AG09319 (cell line): ENCODE data around the gene IKZF3.

Source experiments
- DNase-seq: peaks from one replicate; pipeline ENCODE4 v3.0.0-alpha.2; 2010; ENCODE audit warnings: low read depth; ENCODE audit errors: extremely low read depth
- TF ChIP-seq, protein P1 (sequence below): IDR thresholded peaks from 2 replicates; pipeline ENCODE4 v1.5.1; 2011; ENCODE audit warnings: low read depth, mild to moderate bottlenecking, inconsistent platforms, low read length, moderate library complexity

Gene IKZF3

DNA sequence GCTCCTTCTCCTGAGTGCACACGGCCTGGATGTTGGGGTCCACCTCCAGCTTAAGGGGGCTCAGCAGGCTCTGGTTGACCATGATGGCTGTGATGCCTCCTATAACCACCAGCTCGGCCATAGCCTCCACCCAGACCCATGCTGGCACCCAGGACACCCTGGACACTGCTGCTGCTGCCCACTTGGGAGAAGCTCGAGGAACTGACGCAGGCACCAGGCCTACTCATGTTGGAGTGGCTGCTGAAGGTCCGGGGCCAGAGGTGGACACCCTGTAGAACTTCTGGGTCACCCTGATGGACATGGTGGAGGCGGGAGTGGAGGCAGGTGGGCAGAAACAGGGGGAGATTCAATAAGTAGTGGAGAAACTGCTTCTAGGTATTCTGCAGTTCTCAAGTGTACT lies 28.0 kb downstream of the IKZF3 start:
- no peak for DNase-seq
- TF ChIP-seq, protein P1, sequence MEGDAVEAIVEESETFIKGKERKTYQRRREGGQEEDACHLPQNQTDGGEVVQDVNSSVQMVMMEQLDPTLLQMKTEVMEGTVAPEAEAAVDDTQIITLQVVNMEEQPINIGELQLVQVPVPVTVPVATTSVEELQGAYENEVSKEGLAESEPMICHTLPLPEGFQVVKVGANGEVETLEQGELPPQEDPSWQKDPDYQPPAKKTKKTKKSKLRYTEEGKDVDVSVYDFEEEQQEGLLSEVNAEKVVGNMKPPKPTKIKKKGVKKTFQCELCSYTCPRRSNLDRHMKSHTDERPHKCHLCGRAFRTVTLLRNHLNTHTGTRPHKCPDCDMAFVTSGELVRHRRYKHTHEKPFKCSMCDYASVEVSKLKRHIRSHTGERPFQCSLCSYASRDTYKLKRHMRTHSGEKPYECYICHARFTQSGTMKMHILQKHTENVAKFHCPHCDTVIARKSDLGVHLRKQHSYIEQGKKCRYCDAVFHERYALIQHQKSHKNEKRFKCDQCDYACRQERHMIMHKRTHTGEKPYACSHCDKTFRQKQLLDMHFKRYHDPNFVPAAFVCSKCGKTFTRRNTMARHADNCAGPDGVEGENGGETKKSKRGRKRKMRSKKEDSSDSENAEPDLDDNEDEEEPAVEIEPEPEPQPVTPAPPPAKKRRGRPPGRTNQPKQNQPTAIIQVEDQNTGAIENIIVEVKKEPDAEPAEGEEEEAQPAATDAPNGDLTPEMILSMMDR = no peak

DNA sequence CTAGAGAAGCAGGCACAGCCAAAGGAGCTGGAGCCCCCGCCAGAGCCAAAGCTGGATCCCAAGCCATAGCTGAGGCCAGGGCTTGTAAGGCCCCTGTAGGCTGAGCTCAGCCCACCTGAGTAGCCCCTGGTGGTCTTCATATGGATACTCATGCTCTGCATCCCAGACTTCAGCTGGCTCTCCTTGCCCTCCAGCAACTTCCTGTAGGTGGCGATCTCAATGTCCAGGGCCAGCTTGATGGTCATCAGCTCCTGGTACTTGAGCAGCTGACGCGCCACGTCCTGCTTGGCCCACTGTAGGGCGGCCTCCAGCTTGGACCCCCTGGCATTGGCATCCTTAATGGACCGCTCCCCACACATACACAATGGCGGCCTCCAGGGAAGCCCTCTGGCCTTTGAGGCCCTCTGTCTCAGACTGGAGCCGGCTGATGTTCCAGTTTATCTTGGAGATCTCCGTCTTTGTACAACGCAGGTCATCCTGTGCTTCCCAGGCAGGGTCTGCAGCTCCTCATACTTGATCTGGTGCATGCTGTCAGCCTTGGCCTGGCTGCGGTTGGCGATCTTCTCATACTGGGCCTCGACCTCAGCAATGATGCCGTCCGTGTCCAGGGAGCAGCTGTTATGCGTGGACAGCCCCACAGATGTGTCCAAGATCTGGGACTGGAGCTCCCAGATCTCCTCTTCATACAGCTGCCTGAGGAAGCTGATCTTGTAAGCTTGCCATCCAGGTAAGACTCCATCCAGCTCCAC lies 28.9 kb downstream of the IKZF3 start:
- no peak for DNase-seq
- TF ChIP-seq, protein P1 = no peak

DNA sequence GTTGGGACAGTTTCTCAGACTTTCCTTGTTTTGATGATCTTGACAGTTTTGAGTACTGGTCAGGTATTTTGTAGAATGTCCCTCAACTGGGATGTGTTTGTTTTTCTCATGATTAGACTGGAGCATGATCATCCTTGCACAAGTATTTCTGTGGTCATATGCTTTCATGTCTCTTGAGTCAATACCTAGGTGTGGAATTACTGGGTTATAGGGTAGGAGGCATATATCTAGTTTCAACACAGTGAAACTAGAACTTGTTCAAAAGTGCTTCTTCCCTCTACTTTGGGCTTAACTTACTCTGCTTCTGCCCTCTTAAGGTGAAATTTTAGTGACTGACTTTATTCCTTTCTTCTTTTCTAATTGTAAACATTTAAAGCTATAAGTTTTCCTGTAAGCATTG lies 30.1 kb downstream of the IKZF3 start:
- DNase-seq = no peak
- TF ChIP-seq, protein P1 = no peak

DNA sequence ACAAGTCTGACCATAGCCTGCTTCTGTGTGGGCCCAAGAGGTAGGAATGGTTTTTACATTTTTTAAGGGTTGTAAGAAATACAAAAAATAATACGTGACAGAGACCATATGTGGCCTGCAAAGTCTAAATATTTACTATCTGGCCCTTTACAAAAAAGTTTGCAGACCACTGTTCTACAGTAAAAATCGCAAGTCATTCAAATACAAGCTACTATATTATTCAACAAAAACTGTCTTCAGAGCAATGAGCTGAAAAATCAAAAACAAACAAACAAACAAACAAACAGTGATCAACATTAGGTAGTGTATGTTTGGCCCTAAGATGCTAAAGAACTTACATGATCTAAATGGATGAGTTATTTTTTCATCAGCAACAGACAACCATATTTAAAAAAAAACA lies 32.5 kb downstream of the IKZF3 start:
- TF ChIP-seq, protein P1 = no peak
- no peak for DNase-seq

DNA sequence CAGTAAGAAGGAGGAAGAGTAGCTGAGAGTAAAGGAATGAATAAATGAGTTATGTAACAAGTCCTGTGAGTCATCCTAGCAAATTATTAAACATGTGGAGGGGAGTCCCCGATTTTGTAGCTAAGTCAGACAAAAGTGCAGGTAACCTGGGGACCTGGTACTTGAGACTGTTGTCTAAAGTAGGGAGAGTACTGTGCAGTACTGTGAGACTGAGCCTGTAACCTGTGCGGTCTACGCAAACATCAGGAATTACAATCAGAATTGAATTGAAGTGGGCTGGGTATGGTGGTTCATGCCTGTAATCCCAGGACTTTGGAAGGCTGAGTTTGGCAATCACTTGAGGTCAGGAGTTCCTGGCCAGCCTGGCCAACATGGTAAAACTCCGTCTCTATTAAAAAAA lies 35.7 kb downstream of the IKZF3 start:
- no peak for DNase-seq
- TF ChIP-seq, protein P1 = no peak

DNA sequence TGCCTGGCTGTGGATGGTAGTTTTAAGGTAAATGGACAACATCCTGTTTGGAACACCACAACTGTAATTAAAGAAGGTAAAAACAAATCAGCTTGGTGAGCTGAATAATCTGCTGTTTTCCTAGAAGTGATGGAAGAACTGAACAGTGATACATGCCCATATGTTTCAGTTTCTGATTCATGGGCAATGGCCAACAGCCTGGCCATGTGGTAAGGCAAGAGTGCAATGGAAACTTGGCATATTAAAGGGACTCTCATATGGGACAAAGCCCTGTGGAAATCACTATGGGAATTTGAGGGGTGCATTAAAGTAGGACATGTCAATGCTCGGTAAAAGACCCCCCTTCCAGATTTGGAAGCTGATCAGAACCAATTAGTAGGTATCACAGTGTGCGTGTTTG lies 37.8 kb downstream of the IKZF3 start:
- TF ChIP-seq, protein P1 = no peak

DNA sequence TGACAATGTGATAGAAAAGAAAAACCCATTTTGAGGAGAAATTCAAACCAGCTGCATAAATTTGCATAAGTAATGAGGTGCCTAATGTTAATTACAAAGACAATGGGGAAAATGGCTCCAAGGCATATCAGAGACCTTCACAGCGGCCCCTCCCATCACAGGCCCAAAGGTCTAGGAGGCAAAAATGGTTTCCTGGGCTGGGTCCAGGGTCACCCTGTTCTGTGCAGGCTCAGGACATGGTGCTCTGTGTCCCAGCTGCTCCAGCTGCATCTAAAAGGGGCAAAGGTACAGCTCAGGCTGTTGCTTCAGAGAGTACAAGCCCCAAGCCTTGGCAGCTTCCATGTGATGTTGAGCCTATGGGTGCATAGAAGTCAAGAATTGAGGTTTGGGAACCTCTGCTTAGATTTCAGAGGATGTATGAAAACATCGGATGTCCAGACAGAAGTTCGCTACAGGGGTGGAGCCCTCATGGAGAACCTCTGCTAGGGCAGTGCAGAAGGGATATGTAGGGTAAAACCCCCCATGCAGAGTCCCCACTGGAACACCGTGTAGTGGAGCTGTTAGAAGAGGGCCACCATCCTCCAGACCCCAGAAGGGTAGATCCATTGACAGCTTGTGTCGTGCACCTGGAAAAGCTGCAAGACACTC lies 40.6 kb downstream of the IKZF3 start:
- DNase-seq = no peak
- TF ChIP-seq, protein P1 = no peak

More for the DNA sequence above, 37.8 kb downstream of the IKZF3 start:
- no peak for DNase-seq
